ENCODE results near the gene DLG2.

DLG2 gene

GRCh38 chr11:85095239-85095638 is 531.9 kb downstream of the DLG2 start:
- H3K36me3 ChIP-seq (ENCODE audit: insufficient read depth, low read length) = no peaks in the 10 kb centered on the region
- H3K4me2 ChIP-seq (ENCODE audit: low read length) = no peak overlapping the region
- H3K9ac ChIP-seq (ENCODE audit: low read depth, low read length) = no peak overlapping the region
- H3K4me3 ChIP-seq (ENCODE audit: low read length) = no peak overlapping the region
- no peaks in the 10 kb centered on the region for H3K9me3 ChIP-seq (replicated peaks; ENCODE audit: low read length)
- no peaks in the 10 kb centered on the region for H3K4me1 ChIP-seq (ENCODE audit: control insufficient read depth, insufficient read depth, low read length)
- H3K27me3 ChIP-seq (ENCODE audit: control insufficient read depth, insufficient read depth, low read length) = no peaks in the 10 kb centered on the region

DNA sequence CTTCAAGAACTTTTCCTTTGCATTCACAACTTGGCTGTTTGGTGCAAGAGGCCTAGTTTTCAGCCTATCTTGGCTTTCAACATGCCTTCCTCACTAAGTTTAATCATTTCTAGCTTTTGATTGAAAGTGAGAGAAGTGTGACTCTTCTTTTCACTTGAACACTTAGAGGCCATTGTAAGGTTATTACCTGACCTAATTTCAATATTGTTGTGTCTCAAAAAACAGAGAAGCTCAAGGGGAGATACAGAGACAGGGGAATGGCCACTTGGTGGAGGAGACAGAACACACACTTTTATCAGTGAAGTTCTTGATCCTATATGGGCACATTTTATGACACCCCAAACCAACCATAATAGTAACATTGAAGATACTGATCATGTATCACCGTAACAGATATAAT is 532.3 kb downstream of the DLG2 start:
- Histone ChIP-seq H3K9me3 (replicated peaks; ENCODE audit: low read length) (no peaks in the 10 kb centered on the region), H3K4me1 (ENCODE audit: control insufficient read depth, insufficient read depth, low read length) (no peaks in the 10 kb centered on the region), H3K4me3 (ENCODE audit: low read length) (no peak overlapping the region), H3K27me3 (ENCODE audit: control insufficient read depth, insufficient read depth, low read length) (no peaks in the 10 kb centered on the region), H3K9ac (ENCODE audit: low read depth, low read length) (no peak overlapping the region), H3K36me3 (ENCODE audit: insufficient read depth, low read length) (no peaks in the 10 kb centered on the region), H3K4me2 (ENCODE audit: low read length) (no peak overlapping the region)

DNA sequence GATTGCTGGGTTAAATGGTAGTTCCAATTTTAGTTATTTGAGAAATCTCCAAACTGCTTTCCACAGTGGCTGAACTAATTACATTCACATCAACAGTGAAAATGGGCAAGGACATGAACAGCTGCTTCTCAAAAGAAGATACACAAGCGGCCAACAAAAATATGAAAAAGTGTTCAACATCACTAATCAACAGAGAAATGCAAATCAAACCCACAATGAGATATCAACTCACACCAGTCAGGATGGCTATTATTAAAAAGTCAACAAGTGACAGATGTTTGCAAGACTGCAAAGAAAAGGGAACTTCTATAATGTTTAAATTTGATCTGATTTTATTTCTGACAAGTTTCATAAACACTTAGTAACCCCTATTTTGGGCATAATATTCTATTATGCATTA is 537.5 kb downstream of the DLG2 start:
- H3K9ac ChIP-seq (ENCODE audit: low read depth, low read length) = no peak overlapping the region
- no peak overlapping the region for H3K4me3 ChIP-seq (ENCODE audit: low read length)
- H3K9me3 ChIP-seq (replicated peaks; ENCODE audit: low read length) = no peaks in the 10 kb centered on the region
- no peaks in the 10 kb centered on the region for H3K27me3 ChIP-seq (ENCODE audit: control insufficient read depth, insufficient read depth, low read length)
- no peak overlapping the region for H3K4me2 ChIP-seq (ENCODE audit: low read length)
- H3K36me3 ChIP-seq (ENCODE audit: insufficient read depth, low read length) = no peaks in the 10 kb centered on the region
- peaks cover 23% of the 10 kb centered on the region for H3K4me1 ChIP-seq (ENCODE audit: control insufficient read depth, insufficient read depth, low read length)

DNA sequence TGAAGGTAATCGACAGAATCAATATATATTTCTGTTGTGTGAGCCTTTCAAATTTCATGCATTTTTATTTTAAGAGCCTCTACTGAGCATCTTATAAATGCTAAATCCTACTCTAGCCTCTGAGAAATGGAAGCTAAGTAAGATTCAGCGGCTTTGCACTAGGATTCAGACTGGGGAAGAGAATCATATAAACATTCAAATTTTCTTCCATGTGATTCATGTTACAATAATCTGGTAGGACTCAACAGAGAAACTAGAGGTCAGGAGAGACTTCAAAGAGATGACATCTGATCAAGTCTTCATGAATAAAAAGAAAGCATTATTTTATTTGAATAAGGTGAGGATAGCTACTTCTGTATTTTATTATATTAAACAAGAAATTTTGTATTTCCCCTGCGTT is 538.9 kb downstream of the DLG2 start:
- Histone ChIP-seq H3K4me2 (ENCODE audit: low read length) (no peak overlapping the region), H3K9ac (ENCODE audit: low read depth, low read length) (no peak overlapping the region), H3K9me3 (replicated peaks; ENCODE audit: low read length) (no peaks in the 10 kb centered on the region), H3K4me1 (ENCODE audit: control insufficient read depth, insufficient read depth, low read length) (peaks cover 23% of the 10 kb centered on the region), H3K27me3 (ENCODE audit: control insufficient read depth, insufficient read depth, low read length) (no peaks in the 10 kb centered on the region), H3K4me3 (ENCODE audit: low read length) (no peak overlapping the region), H3K36me3 (ENCODE audit: insufficient read depth, low read length) (no peaks in the 10 kb centered on the region)

DNA sequence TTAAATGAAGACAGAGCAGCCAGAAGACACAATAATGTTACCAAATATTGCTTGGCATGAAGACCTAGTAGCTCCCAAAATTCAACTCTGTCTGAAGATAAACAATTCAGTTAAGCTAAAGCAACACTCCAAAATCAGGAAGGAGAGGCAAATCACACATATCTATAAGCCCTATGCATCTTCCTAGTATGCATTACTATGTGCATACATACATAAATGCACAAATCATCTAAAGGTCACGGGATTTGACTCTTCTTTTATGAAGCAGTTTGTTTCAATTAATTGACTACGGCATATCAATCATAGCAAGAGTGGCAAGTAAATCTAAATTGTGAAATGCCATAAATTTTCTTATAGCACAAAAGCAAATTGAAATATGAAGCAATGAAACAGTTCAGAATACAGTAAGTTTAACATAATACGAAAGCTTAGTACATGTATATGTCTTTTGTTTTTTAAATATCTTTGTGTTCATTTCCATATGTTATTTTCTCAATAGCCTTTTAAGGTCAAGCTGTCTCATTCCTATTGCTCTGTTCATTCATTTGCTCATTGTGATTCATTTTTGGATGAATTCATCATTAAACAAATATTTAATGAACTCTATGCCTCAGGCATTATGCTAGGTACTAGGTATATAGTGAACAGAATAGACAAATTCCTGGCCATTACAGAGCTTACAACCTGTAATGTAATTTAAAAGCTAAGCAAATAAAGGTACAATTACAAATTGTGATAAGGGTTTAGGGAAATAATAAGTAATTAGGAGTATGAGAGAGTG is 540.5 kb downstream of the DLG2 start:
- peak overlapping the region; percentile 64 for H3K4me2 ChIP-seq (ENCODE audit: low read length)
- H3K9me3 ChIP-seq (replicated peaks; ENCODE audit: low read length) = no peaks in the 10 kb centered on the region
- H3K36me3 ChIP-seq (ENCODE audit: insufficient read depth, low read length) = no peaks in the 10 kb centered on the region
- no peaks in the 10 kb centered on the region for H3K27me3 ChIP-seq (ENCODE audit: control insufficient read depth, insufficient read depth, low read length)
- H3K4me1 ChIP-seq (ENCODE audit: control insufficient read depth, insufficient read depth, low read length) = peaks cover 23% of the 10 kb centered on the region
- H3K9ac ChIP-seq (ENCODE audit: low read depth, low read length) = no peak overlapping the region
- H3K4me3 ChIP-seq (ENCODE audit: low read length) = peak overlapping the region; percentile 23

- peaks cover 4% of the 10 kb centered on the region for H3K27me3 ChIP-seq (ENCODE audit: control insufficient read depth, insufficient read depth, low read length)
- H3K9me3 ChIP-seq (replicated peaks; ENCODE audit: low read length) = no peaks in the 10 kb centered on the region
- H3K9ac ChIP-seq (ENCODE audit: low read depth, low read length) = no peak overlapping the region
- no peak overlapping the region for H3K4me3 ChIP-seq (ENCODE audit: low read length)
- no peaks in the 10 kb centered on the region for H3K36me3 ChIP-seq (ENCODE audit: insufficient read depth, low read length)
- peaks cover 10% of the 10 kb centered on the region for H3K4me1 ChIP-seq (ENCODE audit: control insufficient read depth, insufficient read depth, low read length)
- peak overlapping the region; percentile 12 for H3K4me2 ChIP-seq (ENCODE audit: low read length)
Measured at GRCh38 chr11:85076535-85077330, 550.4 kb downstream of the DLG2 start.

DNA sequence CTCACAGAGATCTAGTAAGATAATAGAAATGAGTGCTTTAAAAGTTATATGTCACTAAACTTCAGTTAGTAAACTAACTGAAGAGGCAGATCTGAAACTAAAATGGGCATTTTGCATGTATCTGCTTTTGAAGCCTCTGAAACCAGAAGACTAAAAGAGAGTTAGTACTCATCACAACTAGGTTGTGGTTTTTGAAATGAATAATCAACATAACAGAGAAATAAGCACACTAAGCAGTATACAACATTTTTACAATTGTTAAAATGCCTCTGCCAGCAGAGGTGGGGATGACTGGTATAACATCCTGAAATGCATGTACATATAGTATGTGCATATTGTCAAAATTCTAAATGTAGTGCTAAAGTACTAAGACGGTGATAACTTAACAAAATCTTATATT is 564.5 kb downstream of the DLG2 start:
- Histone ChIP-seq H3K27me3 (ENCODE audit: control insufficient read depth, insufficient read depth, low read length) (no peaks in the 10 kb centered on the region), H3K9me3 (replicated peaks; ENCODE audit: low read length) (no peaks in the 10 kb centered on the region), H3K4me3 (ENCODE audit: low read length) (no peak overlapping the region), H3K9ac (ENCODE audit: low read depth, low read length) (no peak overlapping the region), H3K4me1 (ENCODE audit: control insufficient read depth, insufficient read depth, low read length) (no peaks in the 10 kb centered on the region), H3K36me3 (ENCODE audit: insufficient read depth, low read length) (no peaks in the 10 kb centered on the region), H3K4me2 (ENCODE audit: low read length) (no peak overlapping the region)

DNA sequence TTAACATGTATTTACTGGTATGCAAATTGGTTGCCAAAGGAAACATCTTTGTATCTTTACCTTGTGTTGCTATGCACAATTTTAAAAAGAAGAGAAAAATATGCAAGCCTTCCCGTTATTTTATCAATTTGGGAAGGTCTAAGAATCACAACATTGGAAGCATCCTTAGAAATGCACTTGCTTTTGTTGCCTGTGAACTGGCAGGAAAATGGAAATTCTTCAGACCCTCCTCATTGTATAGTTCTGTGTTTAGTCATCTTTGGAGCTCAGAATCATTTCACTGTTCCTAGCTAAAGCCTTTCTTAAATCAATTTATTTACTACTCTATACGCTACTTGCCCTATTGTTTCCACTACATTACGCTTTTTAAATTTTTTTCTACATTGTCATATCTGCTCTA is 574.5 kb downstream of the DLG2 start:
- Histone ChIP-seq H3K4me1 (ENCODE audit: control insufficient read depth, insufficient read depth, low read length) (no peaks in the 10 kb centered on the region), H3K9ac (ENCODE audit: low read depth, low read length) (no peak overlapping the region), H3K4me2 (ENCODE audit: low read length) (no peak overlapping the region)

GRCh38 chr11:85048801-85049200 is 578.3 kb downstream of the DLG2 start:
- no peak overlapping the region for H3K4me3 ChIP-seq (ENCODE audit: low read length)
- no peak overlapping the region for H3K4me2 ChIP-seq (ENCODE audit: low read length)
- no peaks in the 10 kb centered on the region for H3K36me3 ChIP-seq (ENCODE audit: insufficient read depth, low read length)
- no peaks in the 10 kb centered on the region for H3K9me3 ChIP-seq (replicated peaks; ENCODE audit: low read length)
- no peaks in the 10 kb centered on the region for H3K27me3 ChIP-seq (ENCODE audit: control insufficient read depth, insufficient read depth, low read length)
- H3K4me1 ChIP-seq (ENCODE audit: control insufficient read depth, insufficient read depth, low read length) = no peaks in the 10 kb centered on the region
- H3K9ac ChIP-seq (ENCODE audit: low read depth, low read length) = no peak overlapping the region

More for the DNA sequence above, 574.5 kb downstream of the DLG2 start:
- Histone ChIP-seq H3K36me3 (ENCODE audit: insufficient read depth, low read length) (no peaks in the 10 kb centered on the region), H3K27me3 (ENCODE audit: control insufficient read depth, insufficient read depth, low read length) (no peaks in the 10 kb centered on the region), H3K9me3 (replicated peaks; ENCODE audit: low read length) (no peaks in the 10 kb centered on the region), H3K4me3 (ENCODE audit: low read length) (no peak overlapping the region)

DNA sequence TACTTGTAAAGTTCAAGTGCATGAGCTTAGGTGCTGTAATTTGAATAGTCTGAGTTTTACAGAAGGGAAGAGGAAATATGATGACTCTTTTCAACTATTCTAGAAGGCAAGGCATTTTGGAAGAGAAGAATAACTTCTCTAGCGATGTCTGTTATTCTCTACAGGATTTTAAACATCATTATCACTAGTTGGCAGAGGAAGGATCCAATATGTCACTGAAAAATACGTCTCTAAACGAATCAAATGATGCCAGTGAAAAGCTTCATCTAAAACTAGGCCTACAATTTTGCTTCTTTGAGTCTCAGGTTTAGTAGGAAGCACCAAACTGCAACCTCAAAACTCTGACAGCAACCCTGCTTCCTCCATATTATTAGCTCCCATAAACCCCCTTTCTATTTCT is 581.4 kb downstream of the DLG2 start:
- Histone ChIP-seq H3K4me1 (ENCODE audit: control insufficient read depth, insufficient read depth, low read length) (peaks cover under 1% of the 10 kb centered on the region), H3K36me3 (ENCODE audit: insufficient read depth, low read length) (no peaks in the 10 kb centered on the region), H3K9me3 (replicated peaks; ENCODE audit: low read length) (no peaks in the 10 kb centered on the region), H3K27me3 (ENCODE audit: control insufficient read depth, insufficient read depth, low read length) (no peaks in the 10 kb centered on the region), H3K4me2 (ENCODE audit: low read length) (no peak overlapping the region), H3K9ac (ENCODE audit: low read depth, low read length) (no peak overlapping the region), H3K4me3 (ENCODE audit: low read length) (no peak overlapping the region)

GRCh38 chr11:85044911-85045310 is 582.2 kb downstream of the DLG2 start:
- H3K4me2 ChIP-seq (ENCODE audit: low read length) = no peak overlapping the region
- no peaks in the 10 kb centered on the region for H3K27me3 ChIP-seq (ENCODE audit: control insufficient read depth, insufficient read depth, low read length)

DNA sequence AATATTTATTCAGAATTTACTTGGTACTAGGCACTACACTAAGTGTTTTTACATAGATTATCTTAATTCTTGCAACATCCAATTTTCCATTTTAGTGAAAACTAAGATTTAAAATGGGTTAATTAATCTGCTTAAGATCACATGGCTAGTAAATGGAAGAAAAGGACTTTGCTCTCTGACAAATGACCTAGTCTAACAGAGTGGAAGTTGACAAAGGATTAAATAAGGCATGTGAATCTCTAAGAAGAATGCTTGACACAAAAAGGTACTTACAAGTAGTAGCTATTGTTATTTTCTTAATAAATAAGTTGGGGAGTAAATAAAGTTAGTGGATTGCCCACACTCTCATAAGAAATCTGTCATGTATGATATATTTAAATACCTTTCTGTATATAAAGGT is 584.8 kb downstream of the DLG2 start:
- Histone ChIP-seq H3K4me3 (ENCODE audit: low read length) (no peak overlapping the region), H3K4me2 (ENCODE audit: low read length) (no peak overlapping the region), H3K36me3 (ENCODE audit: insufficient read depth, low read length) (no peaks in the 10 kb centered on the region), H3K9me3 (replicated peaks; ENCODE audit: low read length) (no peaks in the 10 kb centered on the region), H3K4me1 (ENCODE audit: control insufficient read depth, insufficient read depth, low read length) (peaks cover 10% of the 10 kb centered on the region), H3K9ac (ENCODE audit: low read depth, low read length) (no peak overlapping the region), H3K27me3 (ENCODE audit: control insufficient read depth, insufficient read depth, low read length) (no peaks in the 10 kb centered on the region)

More at GRCh38 chr11:85044911-85045310, 582.2 kb downstream of the DLG2 start:
- H3K9ac ChIP-seq (ENCODE audit: low read depth, low read length) = no peak overlapping the region
- no peaks in the 10 kb centered on the region for H3K36me3 ChIP-seq (ENCODE audit: insufficient read depth, low read length)
- H3K4me1 ChIP-seq (ENCODE audit: control insufficient read depth, insufficient read depth, low read length) = peaks cover 8% of the 10 kb centered on the region
- no peak overlapping the region for H3K4me3 ChIP-seq (ENCODE audit: low read length)
- no peaks in the 10 kb centered on the region for H3K9me3 ChIP-seq (replicated peaks; ENCODE audit: low read length)

Data from skeletal muscle satellite cell (primary cell).